Measurements from ENCODE around the gene CASP9. TPM values are rescaled to one million over a fixed set of nuclear protein-coding genes. Genes with fewer than 3 reads are reported as not detected.
"Not testable (repeated sequence)": the region's sequence is repeated elsewhere in the genome, so short reads cannot be mapped to it uniquely, and the experiment has no call there.

Gene CASP9
- total RNA-seq, 1 experiment from 2014 or later, result 8.0 TPM

DNA sequence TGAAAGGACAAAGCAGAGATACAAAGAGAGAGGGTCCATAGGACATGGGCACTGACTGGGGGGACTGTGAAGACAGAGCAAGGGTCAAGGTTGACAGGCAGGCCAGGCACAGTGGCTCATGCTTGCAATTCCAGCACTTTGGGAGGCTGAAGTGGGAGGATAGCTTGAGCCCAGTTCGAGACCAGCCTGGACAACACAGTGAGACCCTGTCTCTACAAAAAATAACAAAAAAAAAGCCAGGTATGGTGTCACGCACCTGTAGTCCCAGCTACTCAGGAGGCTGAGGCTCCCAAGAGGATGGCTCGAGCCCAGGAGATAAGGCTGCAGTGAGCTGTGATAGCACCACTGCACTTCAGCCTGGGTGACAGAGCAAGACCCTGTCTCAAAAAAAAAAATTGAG lies 4.4 kb downstream of the CASP9 start:
- Histone ChIP-seq H3F3A (ENCODE audit: low read length, unreplicated experiment) (no peaks in the 10 kb centered on the region), H3K9ac (ENCODE audit: low read length) (no peak overlapping the region), H4K20me1 (ENCODE audit: low read length) (no peaks in the 10 kb centered on the region), H3K27me3 (ENCODE audit: low read length) (no peaks in the 10 kb centered on the region), H3K4me3 (ENCODE audit: low read length) (no peak overlapping the region), H3K36me3 (ENCODE audit: low read depth, low read length) (no peaks in the 10 kb centered on the region), H2AFZ (ENCODE audit: low read length) (no peak overlapping the region), H3K9me2 (replicated peaks; ENCODE audit: low read length) (no peaks in the 10 kb centered on the region), H3K4me2 (ENCODE audit: low read length) (no peak overlapping the region), H3K9me3 (ENCODE audit: low read length) (no peaks in the 10 kb centered on the region), H3K27ac (ENCODE audit: low read length) (no peak overlapping the region), H3K79me2 (ENCODE audit: low read length) (peaks cover 15% of the 10 kb centered on the region), H3K4me1 (ENCODE audit: insufficient read depth, low read length) (peaks cover 14% of the 10 kb centered on the region)
- ChIA-PET POLR2A (ENCODE audit: unreplicated experiment) (no interaction called here), CTCF (no interaction called here)
- intact Hi-C loops (cut with micrococcal nuclease), result no loop called here
- no peak for ATAC-seq
- TF ChIP-seq EZH2phosphoT487 (IDR thresholded peaks at IDR 0.05; ENCODE audit: borderline replicate concordance, low read length), result no peak
- TF ChIP-seq, protein P1, sequence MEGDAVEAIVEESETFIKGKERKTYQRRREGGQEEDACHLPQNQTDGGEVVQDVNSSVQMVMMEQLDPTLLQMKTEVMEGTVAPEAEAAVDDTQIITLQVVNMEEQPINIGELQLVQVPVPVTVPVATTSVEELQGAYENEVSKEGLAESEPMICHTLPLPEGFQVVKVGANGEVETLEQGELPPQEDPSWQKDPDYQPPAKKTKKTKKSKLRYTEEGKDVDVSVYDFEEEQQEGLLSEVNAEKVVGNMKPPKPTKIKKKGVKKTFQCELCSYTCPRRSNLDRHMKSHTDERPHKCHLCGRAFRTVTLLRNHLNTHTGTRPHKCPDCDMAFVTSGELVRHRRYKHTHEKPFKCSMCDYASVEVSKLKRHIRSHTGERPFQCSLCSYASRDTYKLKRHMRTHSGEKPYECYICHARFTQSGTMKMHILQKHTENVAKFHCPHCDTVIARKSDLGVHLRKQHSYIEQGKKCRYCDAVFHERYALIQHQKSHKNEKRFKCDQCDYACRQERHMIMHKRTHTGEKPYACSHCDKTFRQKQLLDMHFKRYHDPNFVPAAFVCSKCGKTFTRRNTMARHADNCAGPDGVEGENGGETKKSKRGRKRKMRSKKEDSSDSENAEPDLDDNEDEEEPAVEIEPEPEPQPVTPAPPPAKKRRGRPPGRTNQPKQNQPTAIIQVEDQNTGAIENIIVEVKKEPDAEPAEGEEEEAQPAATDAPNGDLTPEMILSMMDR (conservative IDR thresholded peaks at IDR 0.05; ENCODE audit: low read depth, low read length), result no peak
- TF ChIP-seq EZH2 (IDR thresholded peaks at IDR 0.05; ENCODE audit: low read length, unreplicated experiment), result no peak
- no TSS peak for BruUV-seq (replicated peaks)
- DNase-seq, result no peak

- peak overlapping the region; percentile 43 for H3K27ac ChIP-seq (ENCODE audit: low read length)
- DNase-seq, result peak; percentile 46
- TF ChIP-seq, protein P1 (conservative IDR thresholded peaks at IDR 0.05; ENCODE audit: low read depth, low read length), result no peak
- TF ChIP-seq EZH2 (IDR thresholded peaks at IDR 0.05; ENCODE audit: low read length, unreplicated experiment), result no peak
- no peak for TF ChIP-seq EZH2phosphoT487 (IDR thresholded peaks at IDR 0.05; ENCODE audit: borderline replicate concordance, low read length)
- BruUV-seq (replicated peaks), result no TSS peak
- no peaks in the 10 kb centered on the region for H3K9me2 ChIP-seq (replicated peaks; ENCODE audit: low read length)
- no peaks in the 10 kb centered on the region for H4K20me1 ChIP-seq (ENCODE audit: low read length)
- POLR2A ChIA-PET (ENCODE audit: unreplicated experiment), result interaction anchor here (0.5 to 0.7 kb wide), 2 partner anchors 9 to 30 kb away, joined by 3 to 4 read pairs; partner anchors contain the start of gene CASP9
- H3K9me3 ChIP-seq (ENCODE audit: low read length), result no peaks in the 10 kb centered on the region
- CTCF ChIA-PET, result interaction anchor here (0.9 kb wide), 1 partner anchor 12 kb away, joined by 3 read pairs; the partner anchor contains the start of gene DNAJC16
- intact Hi-C loops (cut with micrococcal nuclease), result no loop called here
- peak; percentile 76 for ATAC-seq
- no peaks in the 10 kb centered on the region for H3K36me3 ChIP-seq (ENCODE audit: low read depth, low read length)
- H3K4me2 ChIP-seq (ENCODE audit: low read length), result peak overlapping the region; percentile 20
- H3K79me2 ChIP-seq (ENCODE audit: low read length), result no peaks in the 10 kb centered on the region
- H3K4me1 ChIP-seq (ENCODE audit: insufficient read depth, low read length), result peaks cover 16% of the 10 kb centered on the region
- H2AFZ ChIP-seq (ENCODE audit: low read length), result peak overlapping the region; percentile 16; the same call in 1 of the 2 replicates
- no peaks in the 10 kb centered on the region for H3K27me3 ChIP-seq (ENCODE audit: low read length)
- H3K9ac ChIP-seq (ENCODE audit: low read length), result no peak overlapping the region; the same call in 1 of the 2 replicates
- H3F3A ChIP-seq (ENCODE audit: low read length, unreplicated experiment), result no peaks in the 10 kb centered on the region
- no peak overlapping the region for H3K4me3 ChIP-seq (ENCODE audit: low read length)
These were observed 8.9 kb downstream of the CASP9 start for GRCh38 chr1:15515022-15515663.

- DNase-seq; intact Hi-C loops (cut with micrococcal nuclease); H3K4me3 ChIP-seq (ENCODE audit: low read length); H3K9me2 ChIP-seq (replicated peaks; ENCODE audit: low read length); H2AFZ ChIP-seq (ENCODE audit: low read length); H3K36me3 ChIP-seq (ENCODE audit: low read depth, low read length); H3K27ac ChIP-seq (ENCODE audit: low read length); H3K79me2 ChIP-seq (ENCODE audit: low read length); H3K27me3 ChIP-seq (ENCODE audit: low read length); ATAC-seq; H3F3A ChIP-seq (ENCODE audit: low read length, unreplicated experiment); H3K4me2 ChIP-seq (ENCODE audit: low read length); H3K9ac ChIP-seq (ENCODE audit: low read length); H3K9me3 ChIP-seq (ENCODE audit: low read length); H4K20me1 ChIP-seq (ENCODE audit: low read length); POLR2A ChIA-PET (ENCODE audit: unreplicated experiment); BruUV-seq (replicated peaks): not testable (repeated sequence)
- peaks cover 16% of the 10 kb centered on the region for H3K4me1 ChIP-seq (ENCODE audit: insufficient read depth, low read length)
- CTCF ChIA-PET, result interaction anchor here (0.9 kb wide), 1 partner anchor 12 kb away, joined by 3 read pairs; the partner anchor contains the start of gene DNAJC16
These were observed 9.5 kb downstream of the CASP9 start for GRCh38 chr1:15514557-15514956.
